Fibroblast of pulmonary artery (primary cell): ENCODE data around the gene ZC3H8.
"Not testable (repeated sequence)": the region's sequence is repeated elsewhere in the genome, so short reads cannot be mapped to it uniquely, and the experiment has no call there.

ENCODE experiments used
- DNase-seq: peaks from one replicate; pipeline ENCODE4 v3.0.0-alpha.2; 2010; ENCODE audit warnings: low read depth
- H3K4me3 ChIP-seq: replicated peaks from 2 replicates; pipeline ENCODE4 v1.5.1; 2011; ENCODE audit warnings: low read depth, mild to moderate bottlenecking, control low read depth, low read length, moderate library complexity
- CTCF ChIP-seq: IDR thresholded peaks from 2 replicates; pipeline ENCODE4 v1.5.1; 2011; ENCODE audit warnings: mild to moderate bottlenecking, control low read depth, low read length, inconsistent platforms; ENCODE audit errors: missing control alignments

ZC3H8 gene

GRCh38 chr2:112293636-112294401 is 39.0 kb upstream of the ZC3H8 start:
- DNase-seq, result peak; percentile 49
- no peak for TF ChIP-seq CTCF
- no peak overlapping the region for H3K4me3 ChIP-seq

DNA sequence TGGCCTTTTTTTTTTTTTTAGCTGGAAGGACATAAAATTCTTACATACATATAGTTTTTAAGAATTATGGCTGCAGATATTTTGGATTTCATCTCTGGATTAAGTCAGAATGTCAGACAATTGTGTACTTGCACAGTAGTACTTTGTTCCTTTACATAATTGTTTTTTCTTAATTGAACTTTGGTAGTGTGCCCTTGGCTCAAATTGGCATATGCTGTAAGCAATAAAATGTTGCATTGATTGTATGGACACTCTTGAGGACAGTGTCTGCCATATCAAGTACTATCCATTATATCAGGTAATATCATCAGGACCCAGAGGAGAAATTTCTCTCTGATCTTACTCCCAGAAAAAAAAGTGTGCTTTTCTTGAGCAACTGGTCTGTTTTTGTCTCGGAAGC is 35.8 kb upstream of the ZC3H8 start:
- no peak for DNase-seq
- H3K4me3 ChIP-seq, result no peak overlapping the region
- TF ChIP-seq CTCF, result no peak

DNA sequence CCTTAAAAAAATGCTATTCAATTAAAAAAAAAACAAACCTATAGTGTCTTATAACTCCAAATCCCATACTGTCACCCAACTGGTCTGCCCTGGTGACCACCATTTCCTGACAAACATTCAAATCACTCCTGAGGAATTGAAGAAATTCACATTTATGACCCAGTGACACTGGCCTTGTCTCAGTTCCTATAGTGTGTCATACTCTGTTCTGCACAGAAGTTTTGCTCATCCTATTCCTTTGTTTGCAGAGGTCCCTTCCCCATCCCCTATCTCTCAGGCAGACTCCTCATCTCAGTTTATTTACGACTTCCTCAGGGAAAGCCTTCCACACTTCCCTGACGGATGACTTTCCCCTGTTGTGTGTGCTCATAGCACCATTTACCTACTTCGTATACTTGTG is 35.2 kb upstream of the ZC3H8 start:
- H3K4me3 ChIP-seq, result no peak overlapping the region
- no peak for TF ChIP-seq CTCF
- DNase-seq, result no peak

- not testable (repeated sequence) for H3K4me3 ChIP-seq
- DNase-seq, result peak; percentile 29
Measured at GRCh38 chr2:112283535-112283934, 28.7 kb upstream of the ZC3H8 start.

- not testable (repeated sequence) for DNase-seq, H3K4me3 ChIP-seq
Measured at GRCh38 chr2:112282066-112282465, 27.2 kb upstream of the ZC3H8 start.

DNA sequence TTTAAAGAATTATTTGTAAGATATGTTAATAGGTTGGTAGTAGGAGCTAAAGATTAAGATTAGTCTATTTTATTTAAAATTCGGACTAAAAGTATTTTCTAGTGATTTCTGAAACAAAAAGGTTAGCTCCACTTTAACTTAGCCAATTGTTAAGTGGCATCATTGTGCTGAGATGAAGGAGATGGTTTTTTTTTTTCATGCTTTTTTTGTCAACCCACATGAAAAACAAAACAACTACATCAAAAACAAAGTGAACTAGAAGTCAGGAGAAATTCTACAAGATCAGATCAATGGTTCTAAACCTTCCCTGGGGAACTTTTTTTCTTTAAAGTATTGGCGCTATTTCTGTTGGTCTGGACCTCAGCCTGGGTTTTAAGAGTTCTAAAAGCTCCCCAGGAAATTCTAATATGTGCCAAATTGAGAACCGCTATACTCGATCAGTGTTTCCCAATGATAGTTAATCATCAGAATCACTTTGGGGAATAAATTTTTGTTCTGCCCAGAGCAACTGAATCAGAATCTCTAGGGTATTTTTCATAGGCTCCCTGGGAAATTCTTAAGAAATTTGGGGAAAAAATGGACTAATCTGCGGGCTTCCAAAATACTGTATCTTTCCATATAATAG is 22.9 kb upstream of the ZC3H8 start:
- no peak overlapping the region for H3K4me3 ChIP-seq
- DNase-seq, result no peak
- TF ChIP-seq CTCF, result no peak

DNA sequence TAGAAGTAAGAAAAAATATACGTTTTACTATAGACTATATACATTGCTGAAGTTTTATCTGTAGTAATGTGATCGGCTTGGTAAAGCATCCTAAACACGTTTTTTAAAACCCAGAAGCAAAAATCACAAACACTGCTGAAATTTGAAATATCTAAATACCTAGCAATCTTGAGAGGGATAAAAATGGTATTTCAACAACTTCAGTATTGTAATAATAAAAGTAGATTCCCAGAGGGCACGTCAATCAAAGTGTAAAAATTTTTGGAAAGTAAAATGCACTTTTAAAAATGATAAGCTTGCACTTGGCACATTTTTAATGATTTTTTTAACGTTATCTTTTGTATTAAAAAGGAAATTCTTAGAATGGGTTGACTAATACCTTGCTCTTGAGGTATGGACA is 22.1 kb upstream of the ZC3H8 start:
- no peak for TF ChIP-seq CTCF
- peak overlapping the region; percentile 88 for H3K4me3 ChIP-seq
- DNase-seq, result no peak
